GM21367 (cell line): ENCODE results near the gene AATK.
"Not testable (repeated sequence)": the region's sequence is repeated elsewhere in the genome, so short reads cannot be mapped to it uniquely, and the experiment has no call there.

Source experiments
- ATAC-seq: cut with Tn5 transposase; IDR thresholded peaks from one replicate; pipeline ENCODE4 v1.9.1; 2021; ENCODE audit not compliant: unreplicated experiment

The AATK gene

GRCh38 chr17:81080019-81080418 is 86.0 kb downstream of the AATK start:
- ATAC-seq, result no peak

DNA sequence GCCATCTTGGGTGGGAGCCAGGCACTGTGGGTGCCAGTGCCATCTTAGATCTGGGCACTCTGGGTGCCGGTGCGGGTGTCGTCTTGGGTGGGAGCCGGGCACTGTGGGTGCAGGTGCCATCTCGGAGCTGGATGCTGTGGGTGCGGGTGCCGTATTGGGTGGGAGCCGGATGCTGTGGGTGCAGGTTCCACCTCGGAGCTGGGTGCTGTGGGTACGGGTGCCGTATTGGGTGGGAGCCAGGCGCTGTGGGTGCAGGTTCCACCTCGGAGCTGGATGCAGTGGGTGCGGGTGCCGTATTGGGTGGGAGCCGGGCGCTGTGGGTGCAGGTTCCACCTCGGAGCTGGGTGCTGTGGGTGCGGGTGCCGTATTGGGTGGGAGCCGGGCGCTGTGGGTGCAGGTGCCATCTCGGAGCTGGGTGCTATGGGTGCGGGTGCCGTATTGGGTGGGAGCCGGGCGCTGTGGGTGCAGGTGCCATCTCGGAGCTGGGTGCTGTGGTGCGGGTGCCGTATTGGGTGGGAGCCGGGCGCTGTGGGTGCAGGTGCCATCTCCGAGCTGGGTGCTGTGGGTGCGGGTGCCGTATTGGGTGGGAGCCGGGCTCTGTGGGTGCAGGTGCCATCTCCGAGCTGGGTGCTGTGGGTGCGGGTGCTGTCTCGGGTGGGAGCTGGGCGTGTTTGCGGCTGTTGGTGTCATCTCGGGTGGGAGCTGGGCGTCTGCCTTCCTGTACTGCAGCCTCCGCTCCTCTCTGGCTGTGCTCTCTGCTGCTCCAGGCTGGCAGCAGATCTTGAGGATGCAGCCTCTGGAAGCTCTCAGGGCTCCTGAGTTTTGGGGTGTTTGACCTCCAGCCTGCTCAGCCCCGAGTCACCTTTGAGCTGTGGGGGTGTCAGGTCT is 87.8 kb downstream of the AATK start:
- not testable (repeated sequence) for ATAC-seq

DNA sequence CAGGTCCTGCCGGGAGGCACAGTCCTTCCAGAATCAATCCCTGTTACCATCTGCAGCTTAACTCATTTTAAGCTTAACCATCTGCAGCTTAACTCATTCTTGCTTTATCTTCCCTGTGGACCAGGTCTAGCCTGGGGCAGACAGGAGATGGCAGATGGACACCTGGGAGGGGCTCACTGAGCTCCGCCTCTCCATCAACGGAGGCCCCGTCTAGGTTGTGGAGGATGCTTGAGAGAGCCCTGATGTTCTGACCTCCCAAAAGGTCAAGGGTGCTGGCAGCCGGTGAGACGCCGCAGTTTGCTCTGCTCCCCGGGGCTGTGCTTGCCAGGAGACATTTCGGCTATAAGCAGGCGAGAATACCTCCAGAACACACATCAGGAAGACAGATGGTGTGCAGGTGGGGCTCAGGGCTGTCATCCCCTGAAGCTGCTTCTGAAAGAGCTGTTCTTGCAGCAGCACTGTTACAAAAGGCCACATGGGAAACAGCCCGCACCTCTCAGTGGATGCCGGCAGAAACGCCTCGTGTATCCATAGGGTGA is 89.8 kb downstream of the AATK start:
- no peak for ATAC-seq

GRCh38 chr17:81075307-81075706 is 90.7 kb downstream of the AATK start:
- ATAC-seq, result no peak

- ATAC-seq, result no peak
Observed at GRCh38 chr17:81074875-81075274, 91.1 kb downstream of the AATK start.

GRCh38 chr17:81073967-81074839 is 91.8 kb downstream of the AATK start:
- no peak for ATAC-seq

- no peak for ATAC-seq
Observed at GRCh38 chr17:81071761-81072741, 94.0 kb downstream of the AATK start.

GRCh38 chr17:81070541-81071246 is 95.3 kb downstream of the AATK start:
- no peak for ATAC-seq

- ATAC-seq, result no peak
Observed at GRCh38 chr17:81069135-81069645, 96.8 kb downstream of the AATK start.

DNA sequence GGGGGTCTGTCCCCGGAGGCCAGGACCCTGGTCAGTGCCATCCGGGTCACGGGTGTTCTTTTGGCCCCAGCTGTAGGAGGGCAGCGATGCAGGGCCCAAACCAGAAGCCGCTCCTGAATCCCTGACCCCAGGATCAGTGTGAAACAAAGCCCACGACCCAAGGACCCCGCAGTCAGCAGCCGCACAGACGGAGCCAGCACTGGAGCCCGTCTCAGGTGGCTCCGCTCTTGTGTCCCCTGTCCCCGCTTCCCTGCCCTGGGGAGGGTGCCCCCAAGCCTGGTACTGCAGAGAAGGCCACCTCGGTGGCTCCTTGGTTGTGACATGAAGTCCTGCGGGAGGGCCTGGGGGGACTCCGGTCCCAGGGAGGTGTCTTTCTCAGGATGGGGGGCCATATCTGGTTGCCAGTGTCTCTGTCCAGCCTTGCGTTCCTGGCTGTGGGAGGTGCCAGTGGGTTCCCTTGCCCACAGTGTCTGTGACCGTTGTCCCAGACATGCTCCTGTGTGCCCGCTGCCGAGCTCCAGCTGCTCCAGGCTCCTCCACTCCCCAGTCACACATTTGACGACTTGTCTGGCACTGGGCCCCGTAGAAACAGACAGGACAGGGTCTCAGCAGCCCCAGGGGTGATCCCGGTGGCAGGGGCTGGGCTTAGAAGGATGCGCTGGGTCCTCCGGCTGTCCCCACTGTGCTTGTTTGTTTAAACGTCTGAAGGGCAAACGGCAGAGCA is 97.4 kb downstream of the AATK start:
- ATAC-seq, result no peak

DNA sequence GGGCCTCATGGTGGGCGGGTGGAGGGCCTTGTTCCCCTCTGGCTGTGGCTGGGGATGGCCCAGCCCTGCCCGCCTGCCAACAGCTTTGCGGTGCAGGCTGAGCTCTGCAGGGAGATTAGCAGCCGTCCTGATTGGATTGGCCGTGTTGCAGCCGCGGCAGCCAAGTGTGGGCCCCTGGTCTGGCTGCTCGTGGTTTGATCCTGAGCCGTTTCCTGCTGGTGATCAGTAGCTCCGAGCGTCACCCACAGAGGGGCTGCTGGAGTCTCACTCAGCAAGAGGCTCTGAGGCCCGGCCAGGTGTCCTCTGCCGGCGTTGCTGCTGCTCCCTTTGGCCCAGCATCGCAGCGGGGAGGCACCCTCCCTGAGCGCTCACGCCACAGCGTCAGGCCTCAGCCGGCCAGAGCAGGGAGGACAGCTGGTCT is 98.6 kb downstream of the AATK start:
- no peak for ATAC-seq
